ENCODE data around the gene FXYD1. TPM values are rescaled to one million over a fixed set of nuclear protein-coding genes. Genes with fewer than 3 reads are reported as not detected.

Gene FXYD1
- total RNA-seq, 1 experiment from 2014 or later = not detected

DNA sequence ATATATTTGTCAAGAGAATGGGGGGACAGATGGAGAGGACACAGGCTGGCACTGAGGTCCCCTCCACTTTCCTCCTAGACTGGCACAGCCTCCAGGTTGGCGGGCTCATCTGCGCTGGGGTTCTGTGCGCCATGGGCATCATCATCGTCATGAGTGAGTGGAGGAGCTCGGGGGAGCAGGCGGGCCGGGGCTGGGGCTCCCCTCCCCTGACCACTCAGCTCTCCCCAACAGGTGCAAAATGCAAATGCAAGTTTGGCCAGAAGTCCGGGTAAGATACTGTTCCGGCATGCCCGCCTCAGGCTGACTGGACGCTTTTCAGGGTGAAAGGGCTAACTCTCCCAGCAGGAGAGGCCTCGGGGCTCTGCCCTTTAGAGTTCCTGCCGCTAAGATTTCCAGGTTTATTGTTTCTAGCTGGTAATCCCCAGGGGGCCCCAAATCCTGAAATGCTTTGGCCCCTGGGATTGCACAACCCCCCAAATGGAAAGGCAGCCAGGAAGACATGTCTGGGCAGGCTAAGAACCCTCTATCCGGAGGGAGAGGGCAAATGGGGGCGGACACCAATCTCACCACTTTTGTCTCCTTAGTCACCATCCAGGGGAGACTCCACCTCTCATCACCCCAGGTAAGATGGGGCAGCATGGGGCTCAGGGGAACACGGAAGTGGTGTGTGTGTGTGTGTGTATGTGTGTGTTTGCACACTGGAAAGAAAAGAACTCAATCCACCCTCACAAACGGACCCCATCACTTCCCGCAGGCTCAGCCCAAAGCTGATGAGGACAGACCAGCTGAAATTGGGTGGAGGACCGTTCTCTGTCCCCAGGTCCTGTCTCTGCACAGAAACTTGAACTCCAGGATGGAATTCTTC is 15.7 kb upstream of the FXYD1 start:
- Histone ChIP-seq H3K4me2 (peak overlapping the region; percentile 99), H3K27ac (peak overlapping the region; percentile 90), H3K4me1 (replicated peaks; ENCODE audit: insufficient read depth) (peaks cover 83% of the 10 kb centered on the region), H4K20me1 (ENCODE audit: insufficient read depth) (no peaks in the 10 kb centered on the region), H3K9me2 (ENCODE audit: insufficient read depth) (no peaks in the 10 kb centered on the region), H3K79me2 (ENCODE audit: low read depth) (peaks cover 33% of the 10 kb centered on the region), H3K4me3 (peak overlapping the region; percentile 28; the same call in 1 of the 2 replicates), H2AFZ (no peak overlapping the region), H3K9me3 (ENCODE audit: insufficient read depth, low read depth) (no peaks in the 10 kb centered on the region), H3F3A (ENCODE audit: insufficient read depth, low read depth) (peaks cover 62% of the 10 kb centered on the region), H3K36me3 (ENCODE audit: low read depth) (peaks cover 4% of the 10 kb centered on the region; the same call in 1 of the 2 replicates), H3K27me3 (ENCODE audit: insufficient read depth, low read depth) (no peaks in the 10 kb centered on the region)
- peak; percentile 83 to 88 for DNase-seq
- CTCF ChIA-PET = interaction anchor here (0.6 kb wide), 1 partner anchor 19 kb away, joined by 3 read pairs; no protein-coding TSS in a partner anchor
- TF ChIP-seq EZH2 (IDR thresholded peaks at IDR 0.05; ENCODE audit: low read depth) = no peak
- TF ChIP-seq, protein P1, sequence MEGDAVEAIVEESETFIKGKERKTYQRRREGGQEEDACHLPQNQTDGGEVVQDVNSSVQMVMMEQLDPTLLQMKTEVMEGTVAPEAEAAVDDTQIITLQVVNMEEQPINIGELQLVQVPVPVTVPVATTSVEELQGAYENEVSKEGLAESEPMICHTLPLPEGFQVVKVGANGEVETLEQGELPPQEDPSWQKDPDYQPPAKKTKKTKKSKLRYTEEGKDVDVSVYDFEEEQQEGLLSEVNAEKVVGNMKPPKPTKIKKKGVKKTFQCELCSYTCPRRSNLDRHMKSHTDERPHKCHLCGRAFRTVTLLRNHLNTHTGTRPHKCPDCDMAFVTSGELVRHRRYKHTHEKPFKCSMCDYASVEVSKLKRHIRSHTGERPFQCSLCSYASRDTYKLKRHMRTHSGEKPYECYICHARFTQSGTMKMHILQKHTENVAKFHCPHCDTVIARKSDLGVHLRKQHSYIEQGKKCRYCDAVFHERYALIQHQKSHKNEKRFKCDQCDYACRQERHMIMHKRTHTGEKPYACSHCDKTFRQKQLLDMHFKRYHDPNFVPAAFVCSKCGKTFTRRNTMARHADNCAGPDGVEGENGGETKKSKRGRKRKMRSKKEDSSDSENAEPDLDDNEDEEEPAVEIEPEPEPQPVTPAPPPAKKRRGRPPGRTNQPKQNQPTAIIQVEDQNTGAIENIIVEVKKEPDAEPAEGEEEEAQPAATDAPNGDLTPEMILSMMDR (conservative IDR thresholded peaks at IDR 0.05) = no peak
- POLR2A ChIA-PET (ENCODE audit: unreplicated experiment) = interaction anchor here (0.5 kb wide), 1 partner anchor 8 kb away, joined by 6 read pairs; no protein-coding TSS in a partner anchor
- BruUV-seq (replicated peaks) = no TSS peak
- intact Hi-C loops (cut with micrococcal nuclease; ENCODE audit: unreplicated experiment) = loop anchor here (1.0 to 2.0 kb wide), 3 partner anchors 8 to 120 kb away; partner anchors contain the start of gene FXYD3

DNA sequence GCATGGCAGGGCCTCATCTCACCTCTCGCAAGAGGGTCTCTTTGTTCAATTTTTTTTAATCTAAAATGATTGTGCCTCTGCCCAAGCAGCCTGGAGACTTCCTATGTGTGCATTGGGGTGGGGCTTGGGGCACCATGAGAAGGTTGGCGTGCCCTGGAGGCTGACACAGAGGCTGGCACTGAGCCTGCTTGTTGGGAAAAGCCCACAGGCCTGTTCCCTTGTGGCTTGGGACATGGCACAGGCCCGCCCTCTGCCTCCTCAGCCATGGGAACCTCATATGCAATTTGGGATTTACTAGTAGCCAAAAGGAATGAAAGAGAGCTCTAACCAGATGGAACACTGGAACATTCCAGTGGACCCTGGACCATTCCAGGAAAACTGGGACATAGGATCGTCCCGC is 15.1 kb upstream of the FXYD1 start:
- TF ChIP-seq, protein P1 (conservative IDR thresholded peaks at IDR 0.05) = no peak
- no peak for TF ChIP-seq EZH2 (IDR thresholded peaks at IDR 0.05; ENCODE audit: low read depth)
- H3K27me3 ChIP-seq (ENCODE audit: insufficient read depth, low read depth) = no peaks in the 10 kb centered on the region
- peak overlapping the region; percentile 90 for H3K27ac ChIP-seq
- CTCF ChIA-PET = interaction anchor here (0.6 kb wide), 1 partner anchor 18 kb away, joined by 3 read pairs; no protein-coding TSS in a partner anchor
- no peaks in the 10 kb centered on the region for H4K20me1 ChIP-seq (ENCODE audit: insufficient read depth)
- peaks cover 59% of the 10 kb centered on the region for H3F3A ChIP-seq (ENCODE audit: insufficient read depth, low read depth)
- peak; percentile 74 to 79 for DNase-seq
- H3K4me2 ChIP-seq = peak overlapping the region; percentile 99
- BruUV-seq (replicated peaks) = no TSS peak
- no peaks in the 10 kb centered on the region for H3K9me3 ChIP-seq (ENCODE audit: insufficient read depth, low read depth)
- peaks cover 4% of the 10 kb centered on the region; the same call in 1 of the 2 replicates for H3K36me3 ChIP-seq (ENCODE audit: low read depth)
- H3K4me3 ChIP-seq = peak overlapping the region; percentile 28; the same call in 1 of the 2 replicates
- intact Hi-C loops (cut with micrococcal nuclease; ENCODE audit: unreplicated experiment) = loop anchor here (1.0 to 2.0 kb wide), 3 partner anchors 8 to 121 kb away; partner anchors contain the start of gene FXYD3
- H3K79me2 ChIP-seq (ENCODE audit: low read depth) = peaks cover 27% of the 10 kb centered on the region
- POLR2A ChIA-PET (ENCODE audit: unreplicated experiment) = interaction anchor here (0.5 kb wide), 1 partner anchor 9 kb away, joined by 6 read pairs; no protein-coding TSS in a partner anchor
- H2AFZ ChIP-seq = no peak overlapping the region
- peaks cover 76% of the 10 kb centered on the region for H3K4me1 ChIP-seq (replicated peaks; ENCODE audit: insufficient read depth)
- H3K9me2 ChIP-seq (ENCODE audit: insufficient read depth) = no peaks in the 10 kb centered on the region

Data from PC-9 (cell line).